GM06990 (cell line): ENCODE results near the gene TMEM255B.

ENCODE experiments used
- DNase-seq: peaks from one replicate; pipeline ENCODE4 v3.0.0-alpha.2; 2011; ENCODE audit not compliant: insufficient read length; ENCODE audit errors: extremely low read depth
- H3K27me3 ChIP-seq: replicated peaks from 2 replicates; pipeline ENCODE4 v1.6.0; 2011; ENCODE audit warnings: low read length; ENCODE audit not compliant: control insufficient read depth, insufficient read depth
- H3K36me3 ChIP-seq: 2 replicates; pipeline ENCODE4 v1.5.1; 2011; ENCODE audit warnings: low read length; ENCODE audit not compliant: control insufficient read depth, insufficient read depth
- H3K4me3 ChIP-seq: replicated peaks from 2 replicates; pipeline ENCODE4 v1.5.1; 2011; ENCODE audit warnings: low read depth, mild to moderate bottlenecking, control low read depth, low read length
- CTCF ChIP-seq: IDR thresholded peaks from 2 replicates; pipeline ENCODE4 v1.5.1; 2011; ENCODE audit warnings: low read length, control low read depth, mild to moderate bottlenecking, inconsistent platforms; ENCODE audit not compliant: insufficient read depth, poor library complexity, severe bottlenecking

The TMEM255B gene

GRCh38 chr13:113763961-113764792 is 5.2 kb downstream of the TMEM255B start:
- H3K4me3 ChIP-seq, result no peak overlapping the region
- H3K27me3 ChIP-seq, result peaks cover 3% of the 10 kb centered on the region
- no peaks in the 10 kb centered on the region for H3K36me3 ChIP-seq
- TF ChIP-seq CTCF, result no peak
- DNase-seq, result no peak

- H3K4me3 ChIP-seq, result no peak overlapping the region
- no peaks in the 10 kb centered on the region for H3K27me3 ChIP-seq
- TF ChIP-seq CTCF, result no peak
- DNase-seq, result no peak
- H3K36me3 ChIP-seq, result no peaks in the 10 kb centered on the region
These were observed 6.0 kb downstream of the TMEM255B start for GRCh38 chr13:113764793-113765563.

GRCh38 chr13:113765564-113765910 is 6.5 kb downstream of the TMEM255B start:
- Histone ChIP-seq H3K27me3 (no peaks in the 10 kb centered on the region), H3K36me3 (no peaks in the 10 kb centered on the region), H3K4me3 (no peak overlapping the region)
- TF ChIP-seq CTCF, result no peak
- DNase-seq, result no peak

GRCh38 chr13:113766035-113766800 is 7.2 kb downstream of the TMEM255B start:
- no peak for TF ChIP-seq CTCF
- no peaks in the 10 kb centered on the region for H3K27me3 ChIP-seq
- DNase-seq, result no peak

GRCh38 chr13:113767366-113767765 is 8.3 kb downstream of the TMEM255B start:
- DNase-seq, result no peak
- TF ChIP-seq CTCF, result no peak
- H3K27me3 ChIP-seq, result no peaks in the 10 kb centered on the region
- H3K36me3 ChIP-seq, result no peaks in the 10 kb centered on the region
- no peak overlapping the region for H3K4me3 ChIP-seq

More at GRCh38 chr13:113766035-113766800, 7.2 kb downstream of the TMEM255B start:
- H3K4me3 ChIP-seq, result no peak overlapping the region
- no peaks in the 10 kb centered on the region for H3K36me3 ChIP-seq
